HepG2 (cell line): ENCODE data around the gene CCDC170. TPM values are rescaled to one million over a fixed set of nuclear protein-coding genes. Genes with fewer than 3 reads are reported as not detected.

Experiments used
- ESRRA ChIP-seq: sonication (generic); formaldehyde crosslinking; IDR thresholded peaks from 2 replicates; pipeline ENCODE4 v1.5.1; 2020; ENCODE audit warnings: mild to moderate bottlenecking, low read depth, missing genetic modification reagents
- HOXD1 ChIP-seq: sonication (generic); formaldehyde crosslinking; IDR thresholded peaks from 2 replicates; pipeline ENCODE4 v1.5.0; 2020; ENCODE audit warnings: missing genetic modification reagents
- MXI1 ChIP-seq: IDR thresholded peaks from 3 replicates; pipeline ENCODE4 v1.6.1; 2012; ENCODE audit warnings: low read depth, low read length, inconsistent platforms, borderline replicate concordance
- NFRKB ChIP-seq: fragments of 450-650 bp; IDR thresholded peaks from 2 replicates; pipeline ENCODE4 v1.6.1; 2017
- NONO ChIP-seq, 2 experiments: fragments of 450-650 bp in 1 of 2; sonication (generic) in 1 of 2; formaldehyde crosslinking in 1 of 2; IDR thresholded peaks in 1 of 2; conservative IDR thresholded peaks in 1 of 2; 2 replicates each; pipeline versions ENCODE4 v1.6.1 to v1.8.0; 2017 to 2022; ENCODE audit warnings: mild to moderate bottlenecking in 1 of 2, missing genetic modification reagents in 1 of 2, moderate library complexity in 1 of 2
- PITX1 ChIP-seq: sonication (generic); formaldehyde crosslinking; IDR thresholded peaks from 2 replicates; pipeline ENCODE4 v1.5.1; 2020; ENCODE audit warnings: mild to moderate bottlenecking, missing genetic modification reagents
- SRSF4 ChIP-seq: fragments of 200-400 bp; formaldehyde crosslinking; IDR thresholded peaks from one replicate; pipeline ENCODE4 v1.6.1; 2018; ENCODE audit warnings: mild to moderate bottlenecking, low read depth, low read length, moderate library complexity; ENCODE audit not compliant: poor library complexity, severe bottlenecking
- TRIM24 ChIP-seq: sonication (generic); formaldehyde crosslinking; IDR thresholded peaks from 2 replicates; pipeline ENCODE4 v1.8.0; 2022; ENCODE audit warnings: mild to moderate bottlenecking, missing genetic modification reagents
- ZC3H13 ChIP-seq: sonication (generic); formaldehyde crosslinking; IDR thresholded peaks from 2 replicates; pipeline ENCODE4 v1.8.1; 2023; ENCODE audit warnings: mild to moderate bottlenecking, missing genetic modification reagents, moderate library complexity
- ZNF101 ChIP-seq: sonication (generic); formaldehyde crosslinking; IDR thresholded peaks from 2 replicates; pipeline ENCODE4 v1.4.0; 2020; ENCODE audit warnings: mild to moderate bottlenecking, low read depth, missing genetic modification reagents, borderline replicate concordance
- ZNF136 ChIP-seq: sonication (generic); formaldehyde crosslinking; IDR thresholded peaks from 2 replicates; pipeline ENCODE4 v1.8.1; 2022; ENCODE audit warnings: low read depth, mild to moderate bottlenecking, moderate library complexity, missing genetic modification reagents
- ZNF253 ChIP-seq: sonication (generic); formaldehyde crosslinking; IDR thresholded peaks from 2 replicates; pipeline ENCODE4 v1.8.0; 2022; ENCODE audit warnings: mild to moderate bottlenecking, missing genetic modification reagents, borderline replicate concordance
- ZNF326 ChIP-seq: sonication (generic); formaldehyde crosslinking; IDR thresholded peaks from 2 replicates; pipeline ENCODE4 v1.4.0; 2020; ENCODE audit warnings: missing genetic modification reagents, borderline replicate concordance
- ZNF451 ChIP-seq: sonication (generic); formaldehyde crosslinking; IDR thresholded peaks from 2 replicates; pipeline ENCODE4 v1.5.0; 2020; ENCODE audit warnings: mild to moderate bottlenecking, missing genetic modification reagents
- polyA plus RNA-seq, 8 experiments: library from polyadenylated mRNA; depleted of rRNA in 3 of 8; stranded (reverse) in 7 of 8; unstranded in 1 of 8; fragments of >200 nt; fragmentation: Illumina TruSeq in 4 of 8; extraction: Trizol in 4 of 8; gene quantifications; 2 replicates each; pipeline versions ENCODE4 v1.2.1 to v1.2.3, GENCODE V29; 2011 to 2016; ENCODE audit warnings: low read depth in 4 of 8, missing spikeins in 1 of 8, mixed read lengths in 1 of 8; ENCODE audit not compliant: insufficient read depth in 1 of 8
- total RNA-seq, 5 experiments: library from RNA; depleted of rRNA; stranded (reverse); fragments of >200 nt; fragmentation: Illumina TruSeq; extraction: Trizol; gene quantifications; 2 replicates each; pipeline ENCODE4 v1.2.3, GENCODE V29; 2016; ENCODE audit warnings: low read depth in 1 of 5
- TF ChIP-seq, protein P1 (sequence below): sonication (generic); formaldehyde crosslinking; IDR thresholded peaks from 2 replicates; pipeline ENCODE4 v1.4.0; 2020; ENCODE audit warnings: mild to moderate bottlenecking, missing genetic modification reagents, borderline replicate concordance
- TF ChIP-seq, protein P2 (sequence below): sonication (generic); formaldehyde crosslinking; IDR thresholded peaks from 2 replicates; pipeline ENCODE4 v1.9.0; 2021; ENCODE audit warnings: missing genetic modification reagents, borderline replicate concordance
- TF ChIP-seq, protein P3 (sequence below): IDR thresholded peaks from 2 replicates; pipeline ENCODE4 v1.6.1; 2018; ENCODE audit warnings: missing genetic modification reagents
- TF ChIP-seq, protein P4 (sequence below): sonication (generic); formaldehyde crosslinking; IDR thresholded peaks from 2 replicates; pipeline ENCODE4 v1.5.1; 2020; ENCODE audit warnings: mild to moderate bottlenecking, missing genetic modification reagents

CCDC170 gene
- total and polyA plus RNA-seq, 2 of the 13 experiments (the other 11 are each of a cell fraction or from before 2014, with no cell fraction given) = 0.90 to 5.1 TPM

DNA sequence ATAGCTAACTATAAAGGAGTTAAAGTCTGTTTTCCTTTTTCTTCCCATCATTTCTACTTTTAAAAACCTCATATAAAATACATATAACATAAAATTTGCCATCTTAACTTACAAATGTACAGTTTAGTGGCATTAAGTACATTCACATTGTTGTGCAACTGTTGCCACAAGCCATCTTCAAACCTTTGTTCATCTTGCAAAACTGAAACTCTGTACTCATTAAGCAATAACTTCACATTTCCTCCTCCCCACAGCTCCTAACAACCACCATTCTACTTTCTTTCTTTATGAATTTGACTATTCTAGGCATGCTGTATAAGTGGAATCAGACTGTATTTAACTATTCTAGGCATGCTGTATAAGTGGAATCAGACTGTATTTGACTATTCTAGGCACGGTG lies 4.5 kb downstream of the CCDC170 start (continued):
- TF ChIP-seq, protein P1, sequence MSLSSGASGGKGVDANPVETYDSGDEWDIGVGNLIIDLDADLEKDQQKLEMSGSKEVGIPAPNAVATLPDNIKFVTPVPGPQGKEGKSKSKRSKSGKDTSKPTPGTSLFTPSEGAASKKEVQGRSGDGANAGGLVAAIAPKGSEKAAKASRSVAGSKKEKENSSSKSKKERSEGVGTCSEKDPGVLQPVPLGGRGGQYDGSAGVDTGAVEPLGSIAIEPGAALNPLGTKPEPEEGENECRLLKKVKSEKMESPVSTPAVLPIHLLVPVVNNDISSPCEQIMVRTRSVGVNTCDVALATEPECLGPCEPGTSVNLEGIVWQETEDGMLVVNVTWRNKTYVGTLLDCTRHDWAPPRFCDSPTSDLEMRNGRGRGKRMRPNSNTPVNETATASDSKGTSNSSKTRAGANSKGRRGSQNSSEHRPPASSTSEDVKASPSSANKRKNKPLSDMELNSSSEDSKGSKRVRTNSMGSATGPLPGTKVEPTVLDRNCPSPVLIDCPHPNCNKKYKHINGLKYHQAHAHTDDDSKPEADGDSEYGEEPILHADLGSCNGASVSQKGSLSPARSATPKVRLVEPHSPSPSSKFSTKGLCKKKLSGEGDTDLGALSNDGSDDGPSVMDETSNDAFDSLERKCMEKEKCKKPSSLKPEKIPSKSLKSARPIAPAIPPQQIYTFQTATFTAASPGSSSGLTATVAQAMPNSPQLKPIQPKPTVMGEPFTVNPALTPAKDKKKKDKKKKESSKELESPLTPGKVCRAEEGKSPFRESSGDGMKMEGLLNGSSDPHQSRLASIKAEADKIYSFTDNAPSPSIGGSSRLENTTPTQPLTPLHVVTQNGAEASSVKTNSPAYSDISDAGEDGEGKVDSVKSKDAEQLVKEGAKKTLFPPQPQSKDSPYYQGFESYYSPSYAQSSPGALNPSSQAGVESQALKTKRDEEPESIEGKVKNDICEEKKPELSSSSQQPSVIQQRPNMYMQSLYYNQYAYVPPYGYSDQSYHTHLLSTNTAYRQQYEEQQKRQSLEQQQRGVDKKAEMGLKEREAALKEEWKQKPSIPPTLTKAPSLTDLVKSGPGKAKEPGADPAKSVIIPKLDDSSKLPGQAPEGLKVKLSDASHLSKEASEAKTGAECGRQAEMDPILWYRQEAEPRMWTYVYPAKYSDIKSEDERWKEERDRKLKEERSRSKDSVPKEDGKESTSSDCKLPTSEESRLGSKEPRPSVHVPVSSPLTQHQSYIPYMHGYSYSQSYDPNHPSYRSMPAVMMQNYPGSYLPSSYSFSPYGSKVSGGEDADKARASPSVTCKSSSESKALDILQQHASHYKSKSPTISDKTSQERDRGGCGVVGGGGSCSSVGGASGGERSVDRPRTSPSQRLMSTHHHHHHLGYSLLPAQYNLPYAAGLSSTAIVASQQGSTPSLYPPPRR (CRISPR knock-in tag) = peak; percentile 20; the same call in 1 of the 2 replicates
- TF ChIP-seq ZNF101 (CRISPR knock-in tag) = no peak
- no peak for TF ChIP-seq ESRRA
- TF ChIP-seq HOXD1 (CRISPR knock-in tag) = no peak
- peak; percentile 85; the same call in 1 of the 2 replicates for TF ChIP-seq TRIM24 (CRISPR knock-in tag)
- no peak for TF ChIP-seq ZNF253 (CRISPR knock-in tag)
- no peak for TF ChIP-seq ZC3H13 (CRISPR knock-in tag)
- no peak for TF ChIP-seq ZNF326 (CRISPR knock-in tag)
- TF ChIP-seq, protein P2, sequence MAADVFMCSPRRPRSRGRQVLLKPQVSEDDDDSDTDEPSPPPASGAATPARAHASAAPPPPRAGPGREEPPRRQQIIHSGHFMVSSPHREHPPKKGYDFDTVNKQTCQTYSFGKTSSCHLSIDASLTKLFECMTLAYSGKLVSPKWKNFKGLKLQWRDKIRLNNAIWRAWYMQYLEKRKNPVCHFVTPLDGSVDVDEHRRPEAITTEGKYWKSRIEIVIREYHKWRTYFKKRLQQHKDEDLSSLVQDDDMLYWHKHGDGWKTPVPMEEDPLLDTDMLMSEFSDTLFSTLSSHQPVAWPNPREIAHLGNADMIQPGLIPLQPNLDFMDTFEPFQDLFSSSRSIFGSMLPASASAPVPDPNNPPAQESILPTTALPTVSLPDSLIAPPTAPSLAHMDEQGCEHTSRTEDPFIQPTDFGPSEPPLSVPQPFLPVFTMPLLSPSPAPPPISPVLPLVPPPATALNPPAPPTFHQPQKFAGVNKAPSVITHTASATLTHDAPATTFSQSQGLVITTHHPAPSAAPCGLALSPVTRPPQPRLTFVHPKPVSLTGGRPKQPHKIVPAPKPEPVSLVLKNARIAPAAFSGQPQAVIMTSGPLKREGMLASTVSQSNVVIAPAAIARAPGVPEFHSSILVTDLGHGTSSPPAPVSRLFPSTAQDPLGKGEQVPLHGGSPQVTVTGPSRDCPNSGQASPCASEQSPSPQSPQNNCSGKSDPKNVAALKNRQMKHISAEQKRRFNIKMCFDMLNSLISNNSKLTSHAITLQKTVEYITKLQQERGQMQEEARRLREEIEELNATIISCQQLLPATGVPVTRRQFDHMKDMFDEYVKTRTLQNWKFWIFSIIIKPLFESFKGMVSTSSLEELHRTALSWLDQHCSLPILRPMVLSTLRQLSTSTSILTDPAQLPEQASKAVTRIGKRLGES (CRISPR knock-in tag) = no peak
- TF ChIP-seq PITX1 (CRISPR knock-in tag) = no peak
- no peak for TF ChIP-seq NONO (IDR thresholded peaks at IDR 0.05)
- no peak for TF ChIP-seq NONO (CRISPR knock-in tag; conservative IDR thresholded peaks at IDR 0.05)
- TF ChIP-seq ZNF136 (CRISPR knock-in tag) = no peak
- no peak for TF ChIP-seq MXI1
- TF ChIP-seq NFRKB = no peak
- TF ChIP-seq, protein P3, sequence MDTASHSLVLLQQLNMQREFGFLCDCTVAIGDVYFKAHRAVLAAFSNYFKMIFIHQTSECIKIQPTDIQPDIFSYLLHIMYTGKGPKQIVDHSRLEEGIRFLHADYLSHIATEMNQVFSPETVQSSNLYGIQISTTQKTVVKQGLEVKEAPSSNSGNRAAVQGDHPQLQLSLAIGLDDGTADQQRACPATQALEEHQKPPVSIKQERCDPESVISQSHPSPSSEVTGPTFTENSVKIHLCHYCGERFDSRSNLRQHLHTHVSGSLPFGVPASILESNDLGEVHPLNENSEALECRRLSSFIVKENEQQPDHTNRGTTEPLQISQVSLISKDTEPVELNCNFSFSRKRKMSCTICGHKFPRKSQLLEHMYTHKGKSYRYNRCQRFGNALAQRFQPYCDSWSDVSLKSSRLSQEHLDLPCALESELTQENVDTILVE (CRISPR knock-in tag) = peak; percentile 45; the same call in 1 of the 2 replicates
- TF ChIP-seq, protein P4, sequence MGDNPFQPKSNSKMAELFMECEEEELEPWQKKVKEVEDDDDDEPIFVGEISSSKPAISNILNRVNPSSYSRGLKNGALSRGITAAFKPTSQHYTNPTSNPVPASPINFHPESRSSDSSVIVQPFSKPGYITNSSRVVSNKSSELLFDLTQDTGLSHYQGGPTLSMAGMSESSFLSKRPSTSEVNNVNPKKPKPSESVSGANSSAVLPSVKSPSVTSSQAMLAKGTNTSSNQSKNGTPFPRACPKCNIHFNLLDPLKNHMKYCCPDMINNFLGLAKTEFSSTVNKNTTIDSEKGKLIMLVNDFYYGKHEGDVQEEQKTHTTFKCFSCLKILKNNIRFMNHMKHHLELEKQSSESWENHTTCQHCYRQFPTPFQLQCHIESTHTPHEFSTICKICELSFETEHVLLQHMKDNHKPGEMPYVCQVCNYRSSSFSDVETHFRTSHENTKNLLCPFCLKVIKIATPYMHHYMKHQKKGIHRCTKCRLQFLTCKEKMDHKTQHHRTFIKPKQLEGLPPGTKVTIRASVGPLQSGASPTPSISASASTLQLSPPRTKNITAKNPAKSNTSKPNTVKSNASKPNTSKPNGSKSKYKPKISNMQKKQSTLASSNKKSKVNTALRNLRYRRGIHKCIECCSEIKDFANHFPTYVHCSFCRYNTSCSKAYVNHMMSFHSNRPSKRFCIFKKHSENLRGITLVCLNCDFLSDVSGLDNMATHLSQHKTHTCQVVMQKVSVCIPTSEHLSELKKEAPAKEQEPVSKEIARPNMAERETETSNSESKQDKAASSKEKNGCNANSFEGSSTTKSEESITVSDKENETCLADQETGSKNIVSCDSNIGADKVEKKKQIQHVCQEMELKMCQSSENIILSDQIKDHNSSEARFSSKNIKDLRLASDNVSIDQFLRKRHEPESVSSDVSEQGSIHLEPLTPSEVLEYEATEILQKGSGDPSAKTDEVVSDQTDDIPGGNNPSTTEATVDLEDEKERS (CRISPR knock-in tag) = no peak
- no peak for TF ChIP-seq ZNF451 (CRISPR knock-in tag)
- TF ChIP-seq SRSF4 = no peak
